Measurements from ENCODE around the gene WRAP53. TPM values are rescaled to one million over a fixed set of nuclear protein-coding genes. Genes with fewer than 3 reads are reported as not detected.

The WRAP53 gene
- total and polyA plus RNA-seq, 2 experiments from 2014 or later: 7.8 to 12.0 TPM

GRCh38 chr17:7715936-7716886, 27.9 kb downstream of the WRAP53 start:
- no peaks in the 10 kb centered on the region for H3K36me3 ChIP-seq (replicated peaks; ENCODE audit: insufficient read depth, low read depth)
- no peaks in the 10 kb centered on the region for H3K9me2 ChIP-seq (replicated peaks; ENCODE audit: insufficient read depth)
- TF ChIP-seq CTCF (IDR thresholded peaks at IDR 0.05; ENCODE audit: poor library complexity): no peak
- peak; percentile 6 for DNase-seq (ENCODE audit: low spot score)
- H3K4me1 ChIP-seq (ENCODE audit: insufficient read depth): peaks cover 9% of the 10 kb centered on the region
- peak overlapping the region; percentile 66 for H3K27ac ChIP-seq
- H3K4me3 ChIP-seq: peak overlapping the region; percentile 47
- WGBS (ENCODE audit: low lambda C conversion rate, missing lambda C conversion rate): 49% methylated on average over 20 of the region's 20 CpGs
- no peaks in the 10 kb centered on the region for H3K9me3 ChIP-seq (ENCODE audit: low read depth)
- H4K20me1 ChIP-seq (ENCODE audit: insufficient read depth, poor library complexity, severe bottlenecking): no peaks in the 10 kb centered on the region
- H3K27me3 ChIP-seq: peaks cover 25% of the 10 kb centered on the region
- no peaks in the 10 kb centered on the region for H3K79me2 ChIP-seq
- peak overlapping the region; percentile 93 for H2AFZ ChIP-seq
- peak overlapping the region; percentile 83 for H3K4me2 ChIP-seq

- H3K79me2 ChIP-seq: no peaks in the 10 kb centered on the region
- H3K9me2 ChIP-seq (replicated peaks; ENCODE audit: insufficient read depth): no peaks in the 10 kb centered on the region
- peaks cover 9% of the 10 kb centered on the region for H3K4me1 ChIP-seq (ENCODE audit: insufficient read depth)
- DNase-seq (ENCODE audit: low spot score): peak; percentile 95
- WGBS (ENCODE audit: low lambda C conversion rate, missing lambda C conversion rate): under 1% methylated on average over 44 of the region's 64 CpGs
- H3K4me3 ChIP-seq: peak within 1 kb of the TSS; percentile 93
- peak within 1 kb of the TSS; percentile 79 for H3K27ac ChIP-seq
- peak within 1 kb of the TSS; percentile 83 for H3K4me2 ChIP-seq
- no peaks in the 10 kb centered on the region for H3K36me3 ChIP-seq (replicated peaks; ENCODE audit: insufficient read depth, low read depth)
- TF ChIP-seq EZH2 (IDR thresholded peaks at IDR 0.05; ENCODE audit: borderline replicate concordance): no peak
- peak; percentile 55 for TF ChIP-seq CTCF (IDR thresholded peaks at IDR 0.05; ENCODE audit: poor library complexity)
- no peaks in the 10 kb centered on the region for H3K9me3 ChIP-seq (ENCODE audit: low read depth)
- H3K27me3 ChIP-seq: peaks cover 17% of the 10 kb centered on the region
- H4K20me1 ChIP-seq (ENCODE audit: insufficient read depth, poor library complexity, severe bottlenecking): no peaks in the 10 kb centered on the region
- peak within 1 kb of the TSS; percentile 93 for H2AFZ ChIP-seq
These were observed 28.9 kb downstream of the WRAP53 start, which contains the start of gene DNAH2 for GRCh38 chr17:7716901-7717755. TSS of gene DNAH2 (plus strand) at chr17:7717744. CDS start at chr17:7719735, 1,991 bp downstream.

- no peaks in the 10 kb centered on the region for H3K36me3 ChIP-seq (replicated peaks; ENCODE audit: insufficient read depth, low read depth)
- H3K27ac ChIP-seq: no peak overlapping the region
- no peaks in the 10 kb centered on the region for H3K9me3 ChIP-seq (ENCODE audit: low read depth)
- 10% methylated on average over 14 of the region's 16 CpGs for WGBS (ENCODE audit: low lambda C conversion rate, missing lambda C conversion rate)
- peak overlapping the region; percentile 93 for H2AFZ ChIP-seq
- H4K20me1 ChIP-seq (ENCODE audit: insufficient read depth, poor library complexity, severe bottlenecking): no peaks in the 10 kb centered on the region
- peak overlapping the region; percentile 83 for H3K4me2 ChIP-seq
- no peak for DNase-seq (ENCODE audit: low spot score)
- peaks cover 14% of the 10 kb centered on the region for H3K27me3 ChIP-seq
- peaks cover 9% of the 10 kb centered on the region for H3K4me1 ChIP-seq (ENCODE audit: insufficient read depth)
- no peaks in the 10 kb centered on the region for H3K79me2 ChIP-seq
- H3K9me2 ChIP-seq (replicated peaks; ENCODE audit: insufficient read depth): no peaks in the 10 kb centered on the region
- peak overlapping the region; percentile 93 for H3K4me3 ChIP-seq
- TF ChIP-seq EZH2phosphoT487 (IDR thresholded peaks at IDR 0.05; ENCODE audit: low read depth, severe bottlenecking, unreplicated experiment) (no peak), CTCF (IDR thresholded peaks at IDR 0.05; ENCODE audit: poor library complexity) (no peak), EZH2 (IDR thresholded peaks at IDR 0.05; ENCODE audit: borderline replicate concordance) (no peak)
These were observed 29.6 kb downstream of the WRAP53 start for GRCh38 chr17:7717756-7718350.

All from hepatocyte (in vitro differentiated cells).